ENCODE data around the gene ETS1.
A peak's percentile ranks its signal among the peaks of the same experiment; 100 is the strongest.
"Not testable (repeated sequence)": the region's sequence is repeated elsewhere in the genome, so short reads cannot be mapped to it uniquely, and the experiment has no call there.

Gene ETS1

GRCh38 chr11:128453444-128454336, 133.7 kb downstream of the ETS1 start:
- DNase-seq = no peak

DNA sequence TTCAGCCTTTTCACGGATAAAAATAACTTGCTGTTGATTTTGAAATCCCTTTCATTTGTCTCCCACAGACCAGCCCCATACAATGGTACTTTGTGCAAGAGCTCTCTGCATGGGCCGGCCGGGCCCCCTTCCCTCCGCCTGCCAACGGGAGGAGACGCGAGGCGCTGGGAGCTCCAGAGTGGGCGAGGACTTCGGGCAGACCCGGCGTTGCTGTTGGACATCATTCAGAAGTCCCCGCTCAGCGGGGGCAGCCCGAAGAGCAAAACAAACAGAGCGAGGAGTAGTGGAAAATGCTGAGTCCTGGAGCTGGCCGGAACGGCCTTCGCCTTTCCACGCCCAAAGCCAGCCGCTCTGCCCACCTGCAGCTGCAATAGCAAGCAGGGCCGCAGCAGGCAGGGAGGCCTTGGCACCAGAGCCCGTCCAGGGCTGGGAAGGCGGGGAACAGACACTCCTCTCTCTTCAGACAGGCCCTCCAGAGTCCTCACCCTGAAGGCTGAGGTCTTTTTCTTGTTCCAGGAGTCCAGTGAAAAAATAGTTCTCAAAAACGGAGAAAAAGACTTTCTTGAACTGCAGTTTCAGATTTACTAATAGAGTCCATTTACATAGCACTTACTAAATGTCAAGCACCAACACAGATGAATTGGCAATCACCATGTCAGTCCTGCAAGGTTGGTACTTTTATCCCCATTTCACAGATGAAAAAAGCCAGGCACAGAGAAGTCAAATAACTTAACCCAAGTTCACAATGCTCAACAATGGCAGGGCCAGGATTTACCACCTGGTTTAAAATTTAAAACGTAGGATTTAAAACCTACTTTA, 135.5 kb downstream of the ETS1 start:
- peak; percentile 74 for DNase-seq

DNA sequence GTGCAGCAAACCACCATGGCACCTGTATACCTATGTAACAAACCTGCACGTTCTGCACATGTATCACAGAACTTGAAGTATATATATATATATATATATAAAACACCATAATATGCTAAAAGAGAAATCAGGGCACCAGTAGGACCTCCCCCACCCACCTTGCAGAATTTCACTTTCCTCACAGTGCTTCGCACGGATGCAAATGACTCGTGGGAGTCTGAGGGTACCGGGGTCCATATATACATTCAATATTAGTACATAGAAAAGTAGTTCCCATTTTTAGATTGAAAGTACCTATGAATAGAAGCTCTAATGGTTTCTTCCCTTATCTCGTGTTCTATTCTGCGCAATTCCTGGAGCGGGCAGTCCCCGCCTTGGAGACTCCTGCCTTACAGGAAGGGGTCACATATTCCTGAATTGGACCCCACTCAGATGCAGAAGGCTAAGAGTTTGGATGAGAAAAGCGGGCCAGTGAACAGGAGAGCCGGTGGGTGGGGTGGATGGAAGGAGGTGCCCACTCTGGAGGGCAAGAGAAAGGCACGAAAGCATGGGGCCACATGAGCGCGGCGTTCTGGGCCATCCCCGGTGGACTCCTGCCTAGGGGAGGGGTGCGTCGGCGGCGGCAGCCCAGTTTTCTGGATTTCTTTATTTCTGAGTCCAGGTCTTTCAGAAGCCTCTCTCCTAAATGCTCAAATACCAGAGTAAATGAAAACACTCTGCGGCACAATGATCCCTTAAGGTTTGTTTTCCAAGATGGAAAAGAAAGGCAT, 136.3 kb downstream of the ETS1 start:
- no peak for DNase-seq

DNA sequence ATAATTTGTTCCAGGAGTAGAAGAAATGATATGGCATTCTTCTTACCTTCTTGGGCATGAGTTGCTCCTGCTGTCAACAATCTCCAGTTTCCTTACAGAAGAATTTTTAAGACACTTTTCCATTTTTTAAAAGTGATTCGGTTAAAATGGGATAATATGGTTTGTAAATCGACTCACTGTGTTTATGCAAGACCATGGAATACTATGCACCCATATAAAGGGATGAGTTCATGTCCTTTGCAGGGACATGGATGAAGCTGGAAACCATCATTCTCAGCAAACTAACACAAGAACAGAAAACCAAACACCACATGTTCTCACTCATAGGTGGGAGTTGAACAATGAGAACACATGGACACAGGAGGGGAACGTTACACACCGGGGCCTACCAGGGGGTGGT, 136.9 kb downstream of the ETS1 start:
- DNase-seq = not testable (repeated sequence)

GRCh38 chr11:128448981-128449713, 138.2 kb downstream of the ETS1 start:
- no peak for DNase-seq

- no peak for DNase-seq
Measured at GRCh38 chr11:128448200-128448886, 139.0 kb downstream of the ETS1 start.

GRCh38 chr11:128447233-128447632, 140.1 kb downstream of the ETS1 start:
- DNase-seq = no peak

DNA sequence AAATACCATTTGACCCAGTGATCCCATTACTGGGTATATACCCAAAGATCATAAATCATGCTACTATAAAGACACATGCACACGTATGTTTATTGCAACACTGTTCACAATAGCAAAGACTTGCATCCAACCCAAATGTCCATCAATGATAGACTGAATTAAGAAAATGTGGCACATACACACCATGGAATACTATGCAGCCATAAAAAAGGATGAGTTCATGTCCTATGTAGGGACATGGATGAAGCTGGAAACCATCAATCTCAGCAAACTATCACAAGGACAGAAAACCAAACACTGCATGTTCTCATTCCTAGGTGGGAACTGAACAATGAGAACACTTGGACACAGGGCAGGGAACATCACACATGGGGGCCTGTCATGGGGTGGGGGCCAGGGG, 141.4 kb downstream of the ETS1 start:
- DNase-seq = not testable (repeated sequence)

DNA sequence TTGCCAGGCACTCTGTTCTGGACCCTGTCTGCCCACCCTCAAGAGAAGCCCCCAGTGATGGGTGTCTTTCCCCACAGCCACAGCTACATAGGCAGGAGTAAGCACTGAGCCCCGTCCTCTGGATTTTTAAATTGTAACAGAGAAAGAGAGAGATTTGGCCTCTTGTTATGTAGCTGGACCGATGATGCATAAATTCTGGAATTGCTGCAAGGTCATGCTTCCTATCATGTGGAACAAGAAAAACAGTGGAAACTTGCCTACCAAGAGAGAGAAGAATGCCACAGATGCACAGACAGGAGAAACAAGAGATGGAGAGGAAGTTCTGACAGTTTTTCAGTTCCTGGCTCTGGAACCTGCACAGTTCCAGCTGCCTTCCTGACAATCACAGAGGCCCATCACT, 150.2 kb downstream of the ETS1 start:
- no peak for DNase-seq

DNA sequence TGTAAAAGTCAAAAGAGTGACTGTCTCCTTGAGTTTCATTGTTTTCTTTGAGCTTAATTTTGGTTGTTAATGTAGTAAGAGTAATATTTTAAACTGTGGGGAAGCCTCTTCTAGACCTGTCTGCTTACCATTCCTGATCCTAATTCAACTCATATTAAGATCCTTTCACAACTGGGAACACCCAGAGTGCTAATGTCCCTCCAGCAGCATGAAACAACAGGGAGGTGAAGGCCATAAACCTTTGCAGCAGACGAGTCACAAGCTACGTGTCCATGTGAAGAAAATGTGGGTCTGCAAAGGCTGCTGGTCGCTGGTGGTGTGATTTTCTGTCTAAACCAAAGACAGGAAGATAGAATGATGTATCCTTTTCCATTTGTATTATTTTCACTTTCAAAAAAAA, 152.5 kb downstream of the ETS1 start:
- no peak for DNase-seq

GRCh38 chr11:128434411-128434810, 152.9 kb downstream of the ETS1 start:
- no peak for DNase-seq

- no peak for DNase-seq
Measured at GRCh38 chr11:128432926-128433325, 154.4 kb downstream of the ETS1 start.

DNA sequence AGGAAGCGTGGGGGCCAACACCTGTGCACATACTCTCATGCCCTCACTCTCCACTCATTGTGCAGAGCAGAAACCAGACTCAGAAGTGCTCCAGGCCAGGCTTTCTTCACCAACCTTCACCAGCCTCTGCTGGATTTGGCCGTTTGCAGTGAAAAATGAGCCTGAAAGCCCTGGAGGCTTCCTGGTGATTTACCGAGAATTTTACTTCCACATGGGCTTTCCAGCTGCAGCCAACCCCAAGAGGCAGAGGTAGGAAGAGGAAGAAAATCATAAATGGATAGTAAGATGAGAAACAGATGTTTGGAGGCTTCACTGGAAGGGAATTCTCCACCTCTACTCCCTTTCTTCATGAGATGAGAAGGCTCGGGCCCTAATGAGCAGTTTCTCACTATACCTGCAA, 155.4 kb downstream of the ETS1 start:
- DNase-seq = no peak

DNA sequence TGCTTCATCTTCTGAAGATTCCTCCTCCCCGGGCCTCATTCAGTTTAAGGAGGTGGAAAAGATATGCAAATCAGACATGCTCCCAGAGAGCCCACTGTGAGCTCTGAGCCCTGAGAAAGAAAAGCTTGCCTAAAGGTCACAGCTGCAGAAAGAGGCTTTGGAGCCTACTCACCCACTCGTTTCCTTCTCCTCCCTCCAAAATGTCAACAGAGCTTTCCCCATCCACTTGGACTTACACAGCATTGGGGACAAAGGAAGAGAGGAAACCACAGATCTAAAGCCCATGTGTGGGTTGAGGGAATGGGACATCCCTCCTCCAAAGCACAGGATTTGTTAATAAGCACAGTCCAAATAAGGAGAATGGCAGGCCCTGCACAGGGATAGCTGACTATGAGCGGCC, 158.4 kb downstream of the ETS1 start:
- no peak for DNase-seq

- no peak for DNase-seq
Measured at GRCh38 chr11:128424851-128425285, 162.5 kb downstream of the ETS1 start.

GRCh38 chr11:128424271-128424711, 163.1 kb downstream of the ETS1 start:
- no peak for DNase-seq

DNA sequence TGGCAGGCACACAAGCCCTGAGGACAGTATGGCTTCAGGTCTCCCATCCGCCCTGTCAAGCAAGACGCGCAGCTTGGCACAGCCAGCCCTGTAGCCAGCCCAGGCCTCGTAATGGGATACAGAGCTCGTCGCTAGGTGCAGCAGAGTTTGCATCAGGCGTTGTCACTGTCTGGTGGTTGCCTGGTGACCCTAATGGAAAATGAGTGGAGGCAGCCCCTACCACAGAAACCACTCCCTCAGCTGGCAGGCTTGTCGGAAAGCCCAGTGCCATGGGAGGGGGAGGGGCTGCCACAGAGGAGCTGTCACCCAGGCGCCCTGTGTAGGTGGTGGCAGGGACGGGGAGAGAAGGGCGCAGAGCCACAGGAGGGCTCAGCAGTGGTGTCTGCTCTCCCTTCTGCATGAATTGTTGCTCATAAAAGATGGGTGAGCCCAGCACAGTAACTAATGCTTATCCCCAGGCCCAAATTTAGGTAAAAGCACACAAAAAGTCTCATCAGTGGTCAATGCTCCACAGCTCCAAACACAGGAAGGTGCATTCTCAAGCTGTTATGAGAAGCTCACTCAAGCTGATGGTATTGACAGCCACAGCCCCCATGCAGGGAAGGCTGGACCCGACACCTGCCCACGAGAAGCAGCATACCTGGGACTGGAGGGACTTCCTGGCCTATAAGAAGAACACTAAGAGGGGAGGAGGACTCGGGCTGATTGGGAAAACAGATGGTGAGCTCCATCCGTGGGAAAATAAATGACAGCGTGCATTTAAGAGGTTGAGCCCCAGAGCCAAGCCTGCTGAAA, 164.6 kb downstream of the ETS1 start:
- DNase-seq = no peak

GRCh38 chr11:128421577-128422330, 165.6 kb downstream of the ETS1 start:
- no peak for DNase-seq

- no peak for DNase-seq
Measured at GRCh38 chr11:128420951-128421350, 166.4 kb downstream of the ETS1 start.

- no peak for DNase-seq
Measured at GRCh38 chr11:128420265-128420664, 167.1 kb downstream of the ETS1 start.

Data from NCI-H748 treated with DMSO at 0.1 percent for 48 hours (cell line).